K562 (cell line): ENCODE data around the gene CFAP52. TPM values are rescaled to one million over a fixed set of nuclear protein-coding genes. Genes with fewer than 3 reads are reported as not detected.

Source experiments
- CHCHD3 ChIP-seq: fragments of 250-450 bp; sonication (Bioruptor Pico); IDR thresholded peaks from 2 replicates; pipeline ENCODE4 v2.1.2; 2022; ENCODE audit warnings: mild to moderate bottlenecking
- E2F6 ChIP-seq, 2 experiments: IDR thresholded peaks; 2 replicates each; pipeline ENCODE4 v1.6.1; 2011; ENCODE audit warnings: borderline replicate concordance in 1 of 2, control low read depth in 1 of 2, low read depth in 1 of 2, low read length in 1 of 2, mild to moderate bottlenecking in 1 of 2, mixed read lengths in 1 of 2, moderate library complexity in 1 of 2; ENCODE audit not compliant: insufficient read depth in 1 of 2, insufficient read length in 1 of 2, poor library complexity in 1 of 2, severe bottlenecking in 1 of 2; ENCODE audit errors: extremely low read depth in 1 of 2
- FOXO4 ChIP-seq: fragments of 450-650 bp; formaldehyde crosslinking; IDR thresholded peaks from 2 replicates; pipeline ENCODE4 v1.4.0; 2020; ENCODE audit warnings: mild to moderate bottlenecking, moderate library complexity
- GABPB1 ChIP-seq: sonication (generic); formaldehyde crosslinking; IDR thresholded peaks from 2 replicates; pipeline ENCODE4 v1.8.0; 2022; ENCODE audit warnings: mild to moderate bottlenecking, missing genetic modification reagents
- PCBP1 ChIP-seq: fragments of 200-400 bp; formaldehyde crosslinking; IDR thresholded peaks from 2 replicates; pipeline ENCODE4 v1.6.1; 2018; ENCODE audit warnings: mild to moderate bottlenecking, low read depth, low read length; ENCODE audit not compliant: poor library complexity, severe bottlenecking
- RCOR1 ChIP-seq, 2 experiments: IDR thresholded peaks; 2 replicates each; pipeline ENCODE4 v1.6.1; 2012; ENCODE audit warnings: low read depth in 2 of 2, low read length in 2 of 2, borderline replicate concordance in 1 of 2, improper control_type of control experiment in 1 of 2
- SMAD2 ChIP-seq: fragments of 150-350 bp; IDR thresholded peaks from 2 replicates; pipeline ENCODE4 v1.6.1; 2014; ENCODE audit warnings: low read depth, mild to moderate bottlenecking, low read length
- SP1 ChIP-seq: sonication (generic); formaldehyde crosslinking; IDR thresholded peaks from 2 replicates; pipeline ENCODE4 v1.8.1; 2022; ENCODE audit warnings: mild to moderate bottlenecking, missing genetic modification reagents
- ZHX1 ChIP-seq: fragments of 150-350 bp; conservative IDR thresholded peaks from 2 replicates; pipeline ENCODE4 v1.6.1; 2014; ENCODE audit warnings: low read length
- ZNF224 ChIP-seq: sonication (generic); formaldehyde crosslinking; IDR thresholded peaks from 2 replicates; pipeline ENCODE4 v1.8.0; 2022; ENCODE audit warnings: mild to moderate bottlenecking, missing genetic modification reagents
- ZNF407 ChIP-seq: fragments of 450-650 bp; IDR thresholded peaks from 2 replicates; pipeline ENCODE4 v1.6.1; 2016; ENCODE audit warnings: low read depth
- polyA plus RNA-seq, 8 experiments: library from polyadenylated mRNA; depleted of rRNA in 4 of 8; stranded (reverse) in 5 of 8; unstranded in 3 of 8; fragments of >200 nt; fragmentation: Nextera tagmentation in 2 of 8; fragmentation: Illumina TruSeq in 1 of 8; extraction: Ambion mirVana in 2 of 8; extraction: Trizol in 1 of 8; gene quantifications; 2 replicates each; pipeline versions ENCODE4 v1.2.1 to v1.2.3, GENCODE V29; 2011 to 2014; ENCODE audit warnings: inconsistent platforms in 1 of 8, missing spikeins in 1 of 8
- total RNA-seq, 7 experiments: library from RNA; depleted of rRNA in 6 of 7; stranded (reverse); fragments of >200 nt in 6 of 7; fragmentation: Illumina TruSeq in 2 of 7; extraction: Trizol in 2 of 7; gene quantifications; 2 replicates each; pipeline versions ENCODE4 v1.2.1 to v1.2.3, GENCODE V29; 2011 to 2021; ENCODE audit warnings: low replicate concordance in 1 of 7

CFAP52 gene
- total and polyA plus RNA-seq, 9 of the 15 experiments (the other 6 are each of a cell fraction or from before 2014, with no cell fraction given): not detected

- TF ChIP-seq ZHX1 (no peak), ZNF407 (no peak), ZNF224 (CRISPR knock-in tag) (no peak), GABPB1 (CRISPR knock-in tag) (no peak), RCOR1 (IDR thresholded peaks at IDR 0.05; ENCODE audit: borderline replicate concordance in 1 of 2, low read depth in 2 of 2, low read length in 2 of 2) (no peak), CHCHD3 (CRISPR knock-in tag) (no peak), SP1 (CRISPR knock-in tag) (no peak), PCBP1 (no peak), E2F6 (IDR thresholded peaks at IDR 0.05; ENCODE audit: borderline replicate concordance in 1 of 2, extremely low read depth in 1 of 2, insufficient read depth in 1 of 2, insufficient read length in 1 of 2, low read depth in 1 of 2, low read length in 1 of 2, poor library complexity in 1 of 2, severe bottlenecking in 1 of 2) (peak; percentile 11 to 19), SMAD2 (no peak), FOXO4 (no peak)
These were observed 68.7 kb downstream of the CFAP52 start, which contains the start of gene USP43 (continued) for GRCh38 chr17:9644910-9645751.
